ENCODE results near the gene SAMMSON.

The SAMMSON gene

GRCh38 chr3:70072180-70072579 is 72.6 kb downstream of the SAMMSON start:
- Mint-ChIP-seq H3K4me3 (no peak overlapping the region), H3K27ac (ENCODE audit: low read depth) (no peak overlapping the region), H3K36me3 (ENCODE audit: insufficient read depth) (no peaks in the 10 kb centered on the region), H3K27me3 (peaks cover 20% of the 10 kb centered on the region), H3K4me1 (no peaks in the 10 kb centered on the region), H3K9me3 (no peaks in the 10 kb centered on the region)
- no peak for ATAC-seq (replicated peaks; ENCODE audit: extremely low read depth, poor library complexity, severe bottlenecking)
- DNase-seq (ENCODE audit: low spot score in 2 of 2) = no peak

- H3K27me3 Mint-ChIP-seq = peaks cover 20% of the 10 kb centered on the region
These were observed 73.2 kb downstream of the SAMMSON start for GRCh38 chr3:70072754-70073153.

GRCh38 chr3:70075101-70075500 is 75.6 kb downstream of the SAMMSON start:
- DNase-seq (ENCODE audit: low spot score in 2 of 2) = no peak
- no peak overlapping the region for H3K4me3 Mint-ChIP-seq
- H3K27ac Mint-ChIP-seq (ENCODE audit: low read depth) = no peak overlapping the region
- no peaks in the 10 kb centered on the region for H3K4me1 Mint-ChIP-seq
- H3K36me3 Mint-ChIP-seq (ENCODE audit: insufficient read depth) = no peaks in the 10 kb centered on the region
- no peak for ATAC-seq (replicated peaks; ENCODE audit: extremely low read depth, poor library complexity, severe bottlenecking)
- H3K27me3 Mint-ChIP-seq = peaks cover 20% of the 10 kb centered on the region
- no peaks in the 10 kb centered on the region for H3K9me3 Mint-ChIP-seq

More at GRCh38 chr3:70072754-70073153, 73.2 kb downstream of the SAMMSON start:
- Mint-ChIP-seq H3K36me3 (ENCODE audit: insufficient read depth) (no peaks in the 10 kb centered on the region), H3K9me3 (no peaks in the 10 kb centered on the region), H3K27ac (ENCODE audit: low read depth) (no peak overlapping the region), H3K4me3 (no peak overlapping the region), H3K4me1 (no peaks in the 10 kb centered on the region)
- no peak for DNase-seq (ENCODE audit: low spot score in 2 of 2)
- ATAC-seq (replicated peaks; ENCODE audit: extremely low read depth, poor library complexity, severe bottlenecking) = no peak

- no peak overlapping the region for H3K4me3 Mint-ChIP-seq
- ATAC-seq (replicated peaks; ENCODE audit: extremely low read depth, poor library complexity, severe bottlenecking) = no peak
These were observed 76.9 kb downstream of the SAMMSON start for GRCh38 chr3:70076396-70076795.

GRCh38 chr3:70078778-70079177 is 79.2 kb downstream of the SAMMSON start:
- H3K9me3 Mint-ChIP-seq = peaks cover 10% of the 10 kb centered on the region
- ATAC-seq (replicated peaks; ENCODE audit: extremely low read depth, poor library complexity, severe bottlenecking) (no peak), DNase-seq (ENCODE audit: low spot score in 2 of 2) (no peak)
- H3K27me3 Mint-ChIP-seq = peaks cover 9% of the 10 kb centered on the region
- H3K4me3 Mint-ChIP-seq = no peak overlapping the region
- H3K36me3 Mint-ChIP-seq (ENCODE audit: insufficient read depth) = no peaks in the 10 kb centered on the region
- no peaks in the 10 kb centered on the region for H3K4me1 Mint-ChIP-seq
- H3K27ac Mint-ChIP-seq (ENCODE audit: low read depth) = no peak overlapping the region

More at GRCh38 chr3:70076396-70076795, 76.9 kb downstream of the SAMMSON start:
- Mint-ChIP-seq H3K4me1 (no peaks in the 10 kb centered on the region), H3K9me3 (peaks cover 3% of the 10 kb centered on the region), H3K27ac (ENCODE audit: low read depth) (no peak overlapping the region), H3K27me3 (peaks cover 20% of the 10 kb centered on the region), H3K36me3 (ENCODE audit: insufficient read depth) (no peaks in the 10 kb centered on the region)
- no peak for DNase-seq (ENCODE audit: low spot score in 2 of 2)

GRCh38 chr3:70085613-70086012 is 86.1 kb downstream of the SAMMSON start:
- no peaks in the 10 kb centered on the region for H3K36me3 Mint-ChIP-seq (ENCODE audit: insufficient read depth)
- peaks cover 10% of the 10 kb centered on the region for H3K9me3 Mint-ChIP-seq
- H3K4me3 Mint-ChIP-seq = no peak overlapping the region
- H3K27me3 Mint-ChIP-seq = no peaks in the 10 kb centered on the region
- no peak overlapping the region for H3K27ac Mint-ChIP-seq (ENCODE audit: low read depth)
- ATAC-seq (replicated peaks; ENCODE audit: extremely low read depth, poor library complexity, severe bottlenecking) (no peak), DNase-seq (ENCODE audit: low spot score in 2 of 2) (no peak)
- H3K4me1 Mint-ChIP-seq = no peaks in the 10 kb centered on the region

- Mint-ChIP-seq H3K27me3 (no peaks in the 10 kb centered on the region), H3K4me3 (no peak overlapping the region), H3K27ac (ENCODE audit: low read depth) (no peak overlapping the region), H3K36me3 (ENCODE audit: insufficient read depth) (no peaks in the 10 kb centered on the region), H3K4me1 (no peaks in the 10 kb centered on the region), H3K9me3 (peaks cover 7% of the 10 kb centered on the region)
- ATAC-seq (replicated peaks; ENCODE audit: extremely low read depth, poor library complexity, severe bottlenecking) (no peak), DNase-seq (ENCODE audit: low spot score in 2 of 2) (no peak)
These were observed 86.8 kb downstream of the SAMMSON start for GRCh38 chr3:70086336-70086735.

- Mint-ChIP-seq H3K36me3 (ENCODE audit: insufficient read depth) (no peaks in the 10 kb centered on the region), H3K27me3 (no peaks in the 10 kb centered on the region), H3K4me1 (no peaks in the 10 kb centered on the region), H3K4me3 (no peak overlapping the region), H3K9me3 (no peaks in the 10 kb centered on the region), H3K27ac (ENCODE audit: low read depth) (no peak overlapping the region)
- DNase-seq (ENCODE audit: low spot score in 2 of 2) (no peak), ATAC-seq (replicated peaks; ENCODE audit: extremely low read depth, poor library complexity, severe bottlenecking) (no peak)
These were observed 90.9 kb downstream of the SAMMSON start for GRCh38 chr3:70090322-70090913.

GRCh38 chr3:70094197-70094596 is 94.7 kb downstream of the SAMMSON start:
- no peak overlapping the region for H3K27ac Mint-ChIP-seq (ENCODE audit: low read depth)
- H3K27me3 Mint-ChIP-seq = no peaks in the 10 kb centered on the region
- ATAC-seq (replicated peaks; ENCODE audit: extremely low read depth, poor library complexity, severe bottlenecking) (no peak), DNase-seq (ENCODE audit: low spot score in 2 of 2) (no peak)
- H3K9me3 Mint-ChIP-seq = no peaks in the 10 kb centered on the region
- H3K4me1 Mint-ChIP-seq = no peaks in the 10 kb centered on the region
- no peak overlapping the region for H3K4me3 Mint-ChIP-seq
- no peaks in the 10 kb centered on the region for H3K36me3 Mint-ChIP-seq (ENCODE audit: insufficient read depth)

GRCh38 chr3:70095260-70095659 is 95.7 kb downstream of the SAMMSON start:
- Mint-ChIP-seq H3K4me1 (no peaks in the 10 kb centered on the region), H3K4me3 (no peak overlapping the region), H3K27ac (ENCODE audit: low read depth) (no peak overlapping the region), H3K9me3 (peaks cover 7% of the 10 kb centered on the region), H3K27me3 (no peaks in the 10 kb centered on the region), H3K36me3 (ENCODE audit: insufficient read depth) (no peaks in the 10 kb centered on the region)
- no peak for ATAC-seq (replicated peaks; ENCODE audit: extremely low read depth, poor library complexity, severe bottlenecking)
- DNase-seq (ENCODE audit: low spot score in 2 of 2) = no peak

- no peaks in the 10 kb centered on the region for H3K27me3 Mint-ChIP-seq
- no peak overlapping the region for H3K4me3 Mint-ChIP-seq
- no peaks in the 10 kb centered on the region for H3K36me3 Mint-ChIP-seq (ENCODE audit: insufficient read depth)
- ATAC-seq (replicated peaks; ENCODE audit: extremely low read depth, poor library complexity, severe bottlenecking) = no peak
- H3K4me1 Mint-ChIP-seq = no peaks in the 10 kb centered on the region
- H3K27ac Mint-ChIP-seq (ENCODE audit: low read depth) = no peak overlapping the region
- H3K9me3 Mint-ChIP-seq = peaks cover 7% of the 10 kb centered on the region
- DNase-seq (ENCODE audit: low spot score in 2 of 2) = no peak
These were observed 97.0 kb downstream of the SAMMSON start for GRCh38 chr3:70096376-70097066.

GRCh38 chr3:70097084-70097483 is 97.6 kb downstream of the SAMMSON start:
- ATAC-seq (replicated peaks; ENCODE audit: extremely low read depth, poor library complexity, severe bottlenecking) (no peak), DNase-seq (ENCODE audit: low spot score in 2 of 2) (no peak)
- H3K27ac Mint-ChIP-seq (ENCODE audit: low read depth) = no peak overlapping the region
- peaks cover 7% of the 10 kb centered on the region for H3K9me3 Mint-ChIP-seq
- H3K4me3 Mint-ChIP-seq = no peak overlapping the region
- no peaks in the 10 kb centered on the region for H3K36me3 Mint-ChIP-seq (ENCODE audit: insufficient read depth)
- H3K4me1 Mint-ChIP-seq = no peaks in the 10 kb centered on the region
- no peaks in the 10 kb centered on the region for H3K27me3 Mint-ChIP-seq

- ATAC-seq (replicated peaks; ENCODE audit: extremely low read depth, poor library complexity, severe bottlenecking) = no peak
These were observed 108.5 kb downstream of the SAMMSON start for GRCh38 chr3:70108072-70108471.

More at GRCh38 chr3:70108072-70108471, 108.5 kb downstream of the SAMMSON start:
- Mint-ChIP-seq H3K4me3 (no peak overlapping the region), H3K27me3 (peaks cover 8% of the 10 kb centered on the region), H3K4me1 (no peaks in the 10 kb centered on the region), H3K36me3 (ENCODE audit: insufficient read depth) (no peaks in the 10 kb centered on the region), H3K27ac (ENCODE audit: low read depth) (no peak overlapping the region), H3K9me3 (peaks cover 6% of the 10 kb centered on the region)
- no peak for DNase-seq (ENCODE audit: low spot score in 2 of 2)
